ENCODE data around the gene PTK6.
A peak's percentile ranks its signal among the peaks of the same experiment; 100 is the strongest.

PTK6 gene

DNA sequence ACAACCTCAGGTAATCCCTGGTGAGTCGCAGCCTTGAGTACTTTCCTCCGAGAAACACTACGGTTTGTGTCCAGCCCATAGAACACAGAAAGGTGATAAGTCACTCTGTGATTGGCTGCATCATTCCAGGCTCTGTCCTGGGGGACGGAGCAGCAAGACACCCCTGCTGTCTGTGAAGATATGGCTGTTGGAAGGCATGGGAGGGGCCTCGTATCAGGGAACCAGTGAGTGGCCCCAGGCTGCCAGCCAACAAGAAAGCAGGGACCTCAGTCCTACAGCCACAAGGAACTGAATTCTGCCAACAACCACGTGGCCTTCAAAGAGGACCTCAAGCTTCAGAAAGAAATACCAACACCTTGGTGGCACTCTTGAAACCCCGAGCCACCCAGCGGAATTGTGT is 31.9 kb downstream of the PTK6 start:
- DNase-seq = no peak
- Histone ChIP-seq H3K27me3 (replicated peaks; ENCODE audit: control insufficient read depth, insufficient read depth, low read length, poor library complexity, severe bottlenecking) (peaks cover under 1% of the 10 kb centered on the region), H3K9me3 (ENCODE audit: control insufficient read depth, low read length) (no peaks in the 10 kb centered on the region), H3K4me3 (ENCODE audit: insufficient read depth, low read depth, low read length, poor library complexity, severe bottlenecking) (no peak overlapping the region), H3K27ac (ENCODE audit: insufficient read depth, low read length, poor library complexity, severe bottlenecking) (no peak overlapping the region), H3K36me3 (ENCODE audit: control insufficient read depth, insufficient read depth, low read length) (no peaks in the 10 kb centered on the region), H3K4me1 (ENCODE audit: control insufficient read depth, insufficient read depth, low read length, poor library complexity, severe bottlenecking) (no peaks in the 10 kb centered on the region)

DNA sequence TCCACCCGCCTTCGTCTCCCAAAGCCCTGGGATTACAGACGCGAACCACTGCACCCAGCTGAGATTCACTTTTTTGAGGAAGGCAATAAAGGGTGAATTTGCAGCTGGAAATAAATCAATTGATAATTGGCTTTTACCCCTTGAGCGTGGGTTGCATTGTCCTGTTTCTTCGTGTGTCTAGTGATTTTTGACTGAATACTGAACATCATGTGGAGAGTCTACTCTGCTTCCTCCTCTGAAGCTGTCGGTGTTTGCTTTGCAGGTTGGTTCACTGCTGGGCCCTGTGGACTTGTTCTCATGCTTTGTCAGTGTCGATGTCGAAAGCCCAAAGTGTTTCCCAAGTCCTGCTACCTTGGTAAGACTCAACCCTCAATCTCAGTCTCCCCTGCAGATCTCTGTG is 32.5 kb downstream of the PTK6 start:
- Histone ChIP-seq H3K4me3 (ENCODE audit: insufficient read depth, low read depth, low read length, poor library complexity, severe bottlenecking) (no peak overlapping the region), H3K36me3 (ENCODE audit: control insufficient read depth, insufficient read depth, low read length) (no peaks in the 10 kb centered on the region), H3K27me3 (replicated peaks; ENCODE audit: control insufficient read depth, insufficient read depth, low read length, poor library complexity, severe bottlenecking) (peaks cover 7% of the 10 kb centered on the region), H3K9me3 (ENCODE audit: control insufficient read depth, low read length) (no peaks in the 10 kb centered on the region), H3K27ac (ENCODE audit: insufficient read depth, low read length, poor library complexity, severe bottlenecking) (no peak overlapping the region), H3K4me1 (ENCODE audit: control insufficient read depth, insufficient read depth, low read length, poor library complexity, severe bottlenecking) (peaks cover 1% of the 10 kb centered on the region)
- DNase-seq = no peak

DNA sequence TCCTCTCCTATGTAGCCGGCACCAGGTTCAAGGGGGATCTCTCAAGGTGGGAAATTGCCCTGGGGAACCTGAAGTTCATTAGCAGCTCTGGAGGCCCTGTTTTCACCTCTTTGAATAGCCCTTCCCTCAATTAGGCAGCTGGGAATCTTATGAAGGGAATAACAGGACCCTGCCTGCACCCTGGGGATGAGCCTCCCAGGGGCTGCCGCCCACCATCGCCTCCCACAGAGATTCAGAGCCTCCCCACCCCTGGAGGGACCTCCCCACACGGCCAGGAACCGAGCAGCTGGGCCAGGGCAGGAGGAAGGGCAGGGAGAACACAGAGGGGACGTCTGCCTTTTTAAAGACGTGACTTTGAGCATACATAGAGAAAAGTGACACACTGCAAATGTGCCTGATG is 33.7 kb downstream of the PTK6 start:
- no peak for DNase-seq
- Histone ChIP-seq H3K27me3 (replicated peaks; ENCODE audit: control insufficient read depth, insufficient read depth, low read length, poor library complexity, severe bottlenecking) (peaks cover 12% of the 10 kb centered on the region), H3K36me3 (ENCODE audit: control insufficient read depth, insufficient read depth, low read length) (no peaks in the 10 kb centered on the region), H3K27ac (ENCODE audit: insufficient read depth, low read length, poor library complexity, severe bottlenecking) (no peak overlapping the region), H3K4me1 (ENCODE audit: control insufficient read depth, insufficient read depth, low read length, poor library complexity, severe bottlenecking) (peaks cover 6% of the 10 kb centered on the region), H3K9me3 (ENCODE audit: control insufficient read depth, low read length) (no peaks in the 10 kb centered on the region), H3K4me3 (ENCODE audit: insufficient read depth, low read depth, low read length, poor library complexity, severe bottlenecking) (no peak overlapping the region)

DNA sequence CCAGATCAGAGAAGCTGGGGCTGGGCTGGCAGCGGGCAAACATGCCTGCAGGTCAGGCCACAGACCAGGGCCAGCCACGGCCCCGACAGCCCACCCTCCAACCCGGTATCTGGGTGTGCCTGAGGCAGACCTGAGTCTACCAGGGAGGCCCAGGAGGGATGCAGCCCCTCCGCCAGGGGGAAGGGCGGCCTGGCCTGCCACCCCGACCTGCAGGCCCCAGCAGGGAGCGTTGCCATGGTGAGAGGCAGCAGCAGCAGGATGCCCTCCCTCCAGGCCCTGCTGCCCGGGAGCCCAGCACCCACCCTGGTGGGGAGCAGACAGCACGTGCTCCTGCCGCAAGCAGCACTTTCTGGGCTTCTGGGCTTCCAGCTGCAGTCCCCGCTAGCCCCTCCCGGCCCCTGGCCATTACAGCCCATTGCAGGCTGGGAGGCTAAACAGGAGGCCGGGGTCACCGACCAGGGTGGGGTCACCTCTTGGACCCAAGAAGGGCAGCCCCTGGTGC is 34.5 kb downstream of the PTK6 start:
- Histone ChIP-seq H3K9me3 (ENCODE audit: control insufficient read depth, low read length) (no peaks in the 10 kb centered on the region), H3K27ac (ENCODE audit: insufficient read depth, low read length, poor library complexity, severe bottlenecking) (no peak overlapping the region), H3K27me3 (replicated peaks; ENCODE audit: control insufficient read depth, insufficient read depth, low read length, poor library complexity, severe bottlenecking) (peaks cover 20% of the 10 kb centered on the region), H3K4me3 (ENCODE audit: insufficient read depth, low read depth, low read length, poor library complexity, severe bottlenecking) (no peak overlapping the region), H3K36me3 (ENCODE audit: control insufficient read depth, insufficient read depth, low read length) (no peaks in the 10 kb centered on the region), H3K4me1 (ENCODE audit: control insufficient read depth, insufficient read depth, low read length, poor library complexity, severe bottlenecking) (peaks cover 14% of the 10 kb centered on the region)
- DNase-seq = no peak

DNA sequence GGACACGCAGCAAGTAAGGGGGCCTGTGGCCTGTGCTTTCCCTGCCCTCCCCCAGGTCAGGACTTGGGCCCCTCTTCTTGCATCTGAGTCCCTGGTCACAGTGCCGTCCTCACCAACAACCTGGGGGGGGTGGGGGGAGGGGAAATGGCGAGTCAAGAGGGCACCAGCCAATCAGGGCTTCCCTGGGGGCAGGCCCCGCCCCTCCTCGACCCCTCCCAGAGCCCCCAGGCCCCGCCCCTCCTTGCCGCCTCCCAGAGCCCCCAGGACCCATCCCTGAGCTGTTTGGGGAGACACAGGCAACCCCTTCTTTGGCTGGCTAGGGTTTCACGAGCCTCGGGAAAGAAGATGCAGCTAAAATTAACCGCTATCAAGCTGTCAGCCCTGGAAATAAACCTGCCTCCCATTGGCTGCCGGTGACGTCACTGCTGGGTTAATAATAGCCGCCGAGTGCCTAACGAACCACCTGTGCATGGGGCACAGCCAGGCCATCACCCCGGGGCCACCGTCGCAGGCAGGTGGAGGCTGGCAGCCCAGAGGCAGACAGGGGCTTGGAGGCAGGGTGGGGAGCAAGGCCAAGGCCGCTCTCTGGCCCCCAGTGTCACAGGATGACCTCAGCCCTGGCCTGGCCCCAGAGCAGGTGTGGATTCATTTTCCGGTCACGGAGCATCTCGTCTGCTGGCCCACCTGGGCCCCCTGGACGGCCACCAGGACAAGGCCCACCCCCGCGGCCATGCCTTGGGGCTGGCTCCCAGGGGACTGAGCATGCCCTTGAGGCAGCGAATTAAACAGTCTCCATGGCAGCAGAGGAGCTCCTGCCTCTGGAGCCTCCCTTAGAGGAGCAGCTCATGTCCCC is 35.1 kb downstream of the PTK6 start:
- Histone ChIP-seq H3K27ac (ENCODE audit: insufficient read depth, low read length, poor library complexity, severe bottlenecking) (no peak overlapping the region), H3K27me3 (replicated peaks; ENCODE audit: control insufficient read depth, insufficient read depth, low read length, poor library complexity, severe bottlenecking) (peaks cover 24% of the 10 kb centered on the region), H3K9me3 (ENCODE audit: control insufficient read depth, low read length) (no peaks in the 10 kb centered on the region), H3K36me3 (ENCODE audit: control insufficient read depth, insufficient read depth, low read length) (no peaks in the 10 kb centered on the region), H3K4me3 (ENCODE audit: insufficient read depth, low read depth, low read length, poor library complexity, severe bottlenecking) (no peak overlapping the region), H3K4me1 (ENCODE audit: control insufficient read depth, insufficient read depth, low read length, poor library complexity, severe bottlenecking) (peaks cover 14% of the 10 kb centered on the region)
- no peak for DNase-seq

DNA sequence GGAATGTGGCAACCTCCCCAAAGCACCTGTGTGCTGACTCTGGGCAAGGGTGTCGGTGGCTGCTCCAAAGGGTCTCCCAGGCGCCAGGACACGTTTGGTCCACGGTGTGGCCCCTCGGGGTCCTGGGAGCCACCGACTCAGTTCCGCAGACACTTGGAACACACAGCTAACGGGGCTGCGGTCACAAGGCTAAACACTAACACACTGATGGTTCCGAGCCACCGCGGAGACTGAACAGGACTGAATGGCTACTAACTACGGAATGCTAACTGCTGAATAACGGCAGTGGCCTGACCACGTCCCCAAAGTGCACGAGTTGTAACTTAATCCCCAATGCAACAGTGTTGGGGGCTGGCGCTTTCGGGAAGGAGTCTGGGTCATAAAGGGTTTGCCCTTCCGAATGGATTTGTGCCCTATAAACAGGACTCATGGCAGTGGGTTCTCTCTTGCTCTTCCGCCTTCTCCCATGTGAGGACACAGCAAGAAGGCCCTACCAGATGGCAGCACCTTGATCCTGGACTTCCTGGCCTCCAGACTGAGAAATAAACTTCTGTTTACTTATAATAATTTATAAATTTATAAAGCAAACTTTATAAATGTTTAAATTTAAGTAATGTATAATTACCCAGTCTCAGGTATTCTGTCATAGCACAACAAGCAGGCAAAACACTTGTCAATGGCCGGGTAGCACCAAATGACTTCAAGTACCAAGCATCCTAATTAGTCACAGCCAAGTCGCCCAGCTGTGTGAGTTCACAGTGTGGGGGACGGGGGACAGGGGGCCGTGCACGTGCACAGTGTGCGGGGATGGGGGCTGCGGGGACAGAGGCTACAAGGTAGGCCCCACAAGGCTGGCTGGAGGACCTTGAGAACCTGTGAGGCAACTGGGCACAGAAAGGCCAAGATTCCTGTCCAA is 36.0 kb downstream of the PTK6 start:
- Histone ChIP-seq H3K4me1 (ENCODE audit: control insufficient read depth, insufficient read depth, low read length, poor library complexity, severe bottlenecking) (peaks cover 19% of the 10 kb centered on the region), H3K9me3 (ENCODE audit: control insufficient read depth, low read length) (no peaks in the 10 kb centered on the region), H3K4me3 (ENCODE audit: insufficient read depth, low read depth, low read length, poor library complexity, severe bottlenecking) (no peak overlapping the region), H3K36me3 (ENCODE audit: control insufficient read depth, insufficient read depth, low read length) (no peaks in the 10 kb centered on the region), H3K27ac (ENCODE audit: insufficient read depth, low read length, poor library complexity, severe bottlenecking) (no peak overlapping the region), H3K27me3 (replicated peaks; ENCODE audit: control insufficient read depth, insufficient read depth, low read length, poor library complexity, severe bottlenecking) (peaks cover 24% of the 10 kb centered on the region)
- no peak for DNase-seq

DNA sequence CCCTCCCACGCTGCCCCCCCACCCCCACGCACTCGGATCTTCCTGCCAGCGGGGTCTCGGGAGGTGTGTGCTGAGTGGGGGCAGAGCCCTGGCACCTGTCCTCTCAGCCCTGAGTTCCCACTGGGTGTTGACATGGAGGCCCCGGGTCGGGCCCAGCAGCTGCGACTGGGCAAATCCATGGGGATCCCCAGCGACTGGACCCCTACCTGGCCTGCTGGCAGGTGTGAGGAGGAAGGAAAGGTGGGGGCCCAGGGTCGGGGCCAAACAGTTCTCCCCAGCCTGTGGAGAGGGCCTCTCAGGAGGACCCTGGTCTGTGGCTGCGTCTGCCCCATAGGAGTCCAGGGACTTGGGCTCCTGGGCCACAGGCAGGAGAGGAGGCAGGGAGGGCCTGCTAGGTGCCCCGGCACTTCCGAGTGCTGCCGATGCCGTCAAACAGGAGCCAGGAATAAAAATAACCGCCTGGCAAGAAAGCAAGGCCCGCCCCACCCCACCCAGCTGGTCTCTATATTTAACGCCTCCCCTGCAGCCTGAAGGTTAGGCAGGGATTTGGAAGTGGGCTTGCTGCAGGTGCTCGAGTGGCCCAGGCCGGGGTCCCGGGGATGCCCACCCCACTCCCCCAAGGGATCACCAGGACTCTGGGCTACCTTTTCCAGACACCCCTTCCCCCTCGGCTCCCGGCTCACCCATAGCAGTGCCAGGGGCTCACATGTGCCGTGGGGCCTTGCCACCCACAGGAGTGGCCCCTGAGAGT is 36.9 kb downstream of the PTK6 start:
- no peaks in the 10 kb centered on the region for H3K36me3 ChIP-seq (ENCODE audit: control insufficient read depth, insufficient read depth, low read length)
- H3K4me1 ChIP-seq (ENCODE audit: control insufficient read depth, insufficient read depth, low read length, poor library complexity, severe bottlenecking) = peaks cover 21% of the 10 kb centered on the region
- no peaks in the 10 kb centered on the region for H3K9me3 ChIP-seq (ENCODE audit: control insufficient read depth, low read length)
- peaks cover 24% of the 10 kb centered on the region for H3K27me3 ChIP-seq (replicated peaks; ENCODE audit: control insufficient read depth, insufficient read depth, low read length, poor library complexity, severe bottlenecking)
- H3K27ac ChIP-seq (ENCODE audit: insufficient read depth, low read length, poor library complexity, severe bottlenecking) = no peak overlapping the region
- no peak for DNase-seq
- H3K4me3 ChIP-seq (ENCODE audit: insufficient read depth, low read depth, low read length, poor library complexity, severe bottlenecking) = no peak overlapping the region

DNA sequence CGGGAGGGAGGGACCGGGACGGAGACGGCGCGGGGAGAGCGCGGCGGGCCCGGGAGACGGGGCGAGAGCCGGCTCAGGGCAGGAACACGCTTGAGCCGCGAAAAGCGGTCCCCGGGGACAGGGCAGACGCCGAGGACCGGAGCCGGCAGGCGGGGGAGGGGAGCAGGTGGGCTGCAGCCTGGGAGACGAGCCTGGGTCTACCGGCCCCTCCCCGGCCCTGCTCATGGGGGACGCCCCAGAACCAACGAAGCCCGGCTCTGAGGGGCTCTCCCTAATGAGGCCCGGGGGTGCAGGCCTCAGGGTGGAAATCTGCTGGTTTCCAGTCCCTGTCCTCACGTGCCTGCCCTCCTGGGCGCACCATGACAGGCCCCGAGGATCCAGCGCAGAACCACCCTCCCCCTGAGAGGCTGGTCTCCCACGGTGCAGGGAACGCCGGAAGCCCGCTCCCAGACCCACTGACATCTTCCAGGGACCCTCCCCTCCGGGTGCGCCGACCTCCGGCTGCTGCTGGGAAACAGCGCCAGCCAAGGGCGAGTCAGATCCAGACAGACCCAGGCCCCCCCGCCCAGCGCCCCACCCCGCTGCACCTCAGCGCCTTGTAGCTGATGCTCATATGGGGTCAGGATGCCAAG is 37.7 kb downstream of the PTK6 start:
- H3K27me3 ChIP-seq (replicated peaks; ENCODE audit: control insufficient read depth, insufficient read depth, low read length, poor library complexity, severe bottlenecking) = peaks cover 24% of the 10 kb centered on the region
- H3K4me3 ChIP-seq (ENCODE audit: insufficient read depth, low read depth, low read length, poor library complexity, severe bottlenecking) = peak overlapping the region; percentile 37
- H3K4me1 ChIP-seq (ENCODE audit: control insufficient read depth, insufficient read depth, low read length, poor library complexity, severe bottlenecking) = peaks cover 21% of the 10 kb centered on the region
- DNase-seq = no peak
- H3K36me3 ChIP-seq (ENCODE audit: control insufficient read depth, insufficient read depth, low read length) = no peaks in the 10 kb centered on the region
- no peak overlapping the region for H3K27ac ChIP-seq (ENCODE audit: insufficient read depth, low read length, poor library complexity, severe bottlenecking)
- no peaks in the 10 kb centered on the region for H3K9me3 ChIP-seq (ENCODE audit: control insufficient read depth, low read length)

DNA sequence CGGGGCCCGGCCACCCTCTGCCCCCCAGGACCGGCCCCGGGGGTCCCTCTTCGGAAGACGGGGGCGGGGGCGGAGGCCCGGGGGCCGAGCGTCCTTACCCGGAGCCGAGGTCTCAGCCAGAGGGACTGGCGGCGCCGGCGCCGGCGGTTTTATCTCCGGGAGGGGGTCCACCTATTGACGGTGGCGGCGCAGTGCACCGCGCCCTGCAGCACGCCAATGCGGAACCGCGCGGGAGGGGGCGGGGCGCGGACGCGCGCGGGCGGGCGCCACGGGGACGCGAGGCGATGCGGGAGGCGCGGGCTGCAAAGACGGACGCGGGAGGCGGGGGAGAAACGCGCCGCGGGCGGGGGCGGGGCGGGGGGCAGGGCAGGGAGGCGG is 38.2 kb downstream of the PTK6 start, which contains the start of gene EEF1A2:
EEF1A2 (minus strand) TSS at position 124 of the 378 bp plus-strand sequence. CDS start 1,320 bp downstream, outside the sequence.
- Histone ChIP-seq H3K4me3 (ENCODE audit: insufficient read depth, low read depth, low read length, poor library complexity, severe bottlenecking) (peak within 1 kb of the TSS; percentile 37), H3K27me3 (replicated peaks; ENCODE audit: control insufficient read depth, insufficient read depth, low read length, poor library complexity, severe bottlenecking) (peaks cover 24% of the 10 kb centered on the region)
- DNase-seq = peak; percentile 43 to 47 (median 47)

More for the DNA sequence above, 38.2 kb downstream of the PTK6 start, which contains the start of gene EEF1A2:
- Histone ChIP-seq H3K27ac (ENCODE audit: insufficient read depth, low read length, poor library complexity, severe bottlenecking) (no peak within 1 kb of the TSS), H3K9me3 (ENCODE audit: control insufficient read depth, low read length) (no peaks in the 10 kb centered on the region), H3K4me1 (ENCODE audit: control insufficient read depth, insufficient read depth, low read length, poor library complexity, severe bottlenecking) (peaks cover 21% of the 10 kb centered on the region), H3K36me3 (ENCODE audit: control insufficient read depth, insufficient read depth, low read length) (no peaks in the 10 kb centered on the region)

Measured in effector memory CD4-positive, alpha-beta T cell (primary cell).